ENCODE data around the gene ACVR2A.

ACVR2A gene

GRCh38 chr2:147860009-147860408 lies 15.2 kb downstream of the ACVR2A start:
- no peak for DNase-seq
- Histone ChIP-seq H3K36me3 (replicated peaks) (no peaks in the 10 kb centered on the region), H3K27me3 (replicated peaks) (no peaks in the 10 kb centered on the region), H3K27ac (no peak overlapping the region), H3K4me3 (ENCODE audit: low read depth, low read length) (no peak overlapping the region)
- no peak for TF ChIP-seq CTCF (IDR thresholded peaks at IDR 0.05; ENCODE audit: low read depth, low read length, missing control alignments)
- in situ Hi-C loops (cut with HindIII; ENCODE audit: low pct_ligation_motif_present, low sequenced_read_pairs): no loop called here

GRCh38 chr2:147862859-147863516 lies 18.2 kb downstream of the ACVR2A start:
- Histone ChIP-seq H3K27ac (no peak overlapping the region), H3K4me3 (ENCODE audit: low read depth, low read length) (no peak overlapping the region), H3K27me3 (replicated peaks) (no peaks in the 10 kb centered on the region), H3K36me3 (replicated peaks) (no peaks in the 10 kb centered on the region)
- no peak for TF ChIP-seq CTCF (IDR thresholded peaks at IDR 0.05; ENCODE audit: low read depth, low read length, missing control alignments)
- in situ Hi-C loops (cut with HindIII; ENCODE audit: low pct_ligation_motif_present, low sequenced_read_pairs): no loop called here
- no peak for DNase-seq

- Histone ChIP-seq H3K36me3 (replicated peaks) (no peaks in the 10 kb centered on the region), H3K4me3 (ENCODE audit: low read depth, low read length) (no peak overlapping the region), H3K27me3 (replicated peaks) (no peaks in the 10 kb centered on the region), H3K27ac (no peak overlapping the region)
- in situ Hi-C loops (cut with HindIII; ENCODE audit: low pct_ligation_motif_present, low sequenced_read_pairs): no loop called here
- no peak for TF ChIP-seq CTCF (IDR thresholded peaks at IDR 0.05; ENCODE audit: low read depth, low read length, missing control alignments)
- no peak for DNase-seq
Observed at GRCh38 chr2:147863835-147864234, 19.0 kb downstream of the ACVR2A start.

GRCh38 chr2:147865560-147865959 lies 20.7 kb downstream of the ACVR2A start:
- TF ChIP-seq CTCF (IDR thresholded peaks at IDR 0.05; ENCODE audit: low read depth, low read length, missing control alignments): no peak
- in situ Hi-C loops (cut with HindIII; ENCODE audit: low pct_ligation_motif_present, low sequenced_read_pairs): no loop called here
- Histone ChIP-seq H3K27me3 (replicated peaks) (no peaks in the 10 kb centered on the region), H3K36me3 (replicated peaks) (no peaks in the 10 kb centered on the region), H3K4me3 (ENCODE audit: low read depth, low read length) (no peak overlapping the region), H3K27ac (no peak overlapping the region)
- DNase-seq: no peak

GRCh38 chr2:147867050-147867449 lies 22.2 kb downstream of the ACVR2A start:
- Histone ChIP-seq H3K36me3 (replicated peaks) (no peaks in the 10 kb centered on the region), H3K27me3 (replicated peaks) (no peaks in the 10 kb centered on the region), H3K27ac (no peak overlapping the region), H3K4me3 (ENCODE audit: low read depth, low read length) (no peak overlapping the region)
- in situ Hi-C loops (cut with HindIII; ENCODE audit: low pct_ligation_motif_present, low sequenced_read_pairs): no loop called here
- no peak for DNase-seq
- TF ChIP-seq CTCF (IDR thresholded peaks at IDR 0.05; ENCODE audit: low read depth, low read length, missing control alignments): no peak

- no peak for TF ChIP-seq CTCF (IDR thresholded peaks at IDR 0.05; ENCODE audit: low read depth, low read length, missing control alignments)
- H3K27ac ChIP-seq: no peak overlapping the region
- no peaks in the 10 kb centered on the region for H3K36me3 ChIP-seq (replicated peaks)
- no peak overlapping the region for H3K4me3 ChIP-seq (ENCODE audit: low read depth, low read length)
- DNase-seq: no peak
- in situ Hi-C loops (cut with HindIII; ENCODE audit: low pct_ligation_motif_present, low sequenced_read_pairs): no loop called here
- H3K27me3 ChIP-seq (replicated peaks): no peaks in the 10 kb centered on the region
Observed at GRCh38 chr2:147869934-147870333, 25.1 kb downstream of the ACVR2A start.

All from brain microvascular endothelial cell (primary cell).